ENCODE measurements around the gene TMEM140.

TMEM140 gene

DNA sequence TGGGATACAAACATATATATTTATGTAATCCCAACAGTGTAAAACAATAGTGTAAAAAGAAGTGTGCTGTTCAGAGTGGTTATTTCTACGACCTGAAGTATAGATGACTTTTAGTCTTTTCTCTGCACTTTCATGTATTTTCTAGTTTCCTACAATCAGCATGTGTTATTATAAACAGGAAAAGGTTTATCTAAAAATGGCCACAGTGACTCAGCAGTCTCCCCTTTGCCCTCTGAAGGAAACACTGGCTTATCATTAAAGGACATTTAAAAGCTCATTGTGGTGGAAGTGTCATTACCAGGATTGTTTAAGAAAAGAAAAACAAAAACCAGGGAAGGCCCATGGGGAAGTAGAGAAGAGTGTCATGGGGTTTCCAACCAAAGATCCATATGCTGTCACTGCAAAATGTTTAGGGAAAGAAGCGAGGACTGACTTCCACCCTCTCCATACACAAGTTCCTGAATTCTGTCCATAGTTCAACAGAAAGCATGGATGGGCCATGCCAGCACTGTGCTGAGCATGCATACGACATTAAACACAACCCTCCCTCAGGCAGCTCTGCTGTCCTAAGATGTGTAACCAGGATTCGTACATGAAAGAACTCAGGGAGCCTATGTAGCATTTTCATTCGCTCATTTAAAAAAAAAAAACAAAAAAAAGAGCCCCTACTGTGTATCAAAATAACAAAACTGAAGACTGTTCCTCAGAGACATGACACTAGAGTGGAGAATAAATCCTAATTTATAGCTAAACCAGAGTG, 12.4 kb downstream of the TMEM140 start:
- H3K36me3 ChIP-seq (ENCODE audit: insufficient read depth, low read length) = peaks cover 25% of the 10 kb centered on the region
- TF ChIP-seq, protein P1, sequence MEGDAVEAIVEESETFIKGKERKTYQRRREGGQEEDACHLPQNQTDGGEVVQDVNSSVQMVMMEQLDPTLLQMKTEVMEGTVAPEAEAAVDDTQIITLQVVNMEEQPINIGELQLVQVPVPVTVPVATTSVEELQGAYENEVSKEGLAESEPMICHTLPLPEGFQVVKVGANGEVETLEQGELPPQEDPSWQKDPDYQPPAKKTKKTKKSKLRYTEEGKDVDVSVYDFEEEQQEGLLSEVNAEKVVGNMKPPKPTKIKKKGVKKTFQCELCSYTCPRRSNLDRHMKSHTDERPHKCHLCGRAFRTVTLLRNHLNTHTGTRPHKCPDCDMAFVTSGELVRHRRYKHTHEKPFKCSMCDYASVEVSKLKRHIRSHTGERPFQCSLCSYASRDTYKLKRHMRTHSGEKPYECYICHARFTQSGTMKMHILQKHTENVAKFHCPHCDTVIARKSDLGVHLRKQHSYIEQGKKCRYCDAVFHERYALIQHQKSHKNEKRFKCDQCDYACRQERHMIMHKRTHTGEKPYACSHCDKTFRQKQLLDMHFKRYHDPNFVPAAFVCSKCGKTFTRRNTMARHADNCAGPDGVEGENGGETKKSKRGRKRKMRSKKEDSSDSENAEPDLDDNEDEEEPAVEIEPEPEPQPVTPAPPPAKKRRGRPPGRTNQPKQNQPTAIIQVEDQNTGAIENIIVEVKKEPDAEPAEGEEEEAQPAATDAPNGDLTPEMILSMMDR (IDR thresholded peaks at IDR 0.05; ENCODE audit: borderline replicate concordance, extremely low read depth, low read length, poor library complexity, severe bottlenecking) = no peak
- no peak for TF ChIP-seq EZH2 (IDR thresholded peaks at IDR 0.05; ENCODE audit: borderline replicate concordance, low read depth, low read length, severe bottlenecking)
- DNase-seq (no peak), ATAC-seq (ENCODE audit: insufficient read depth, low read depth) (no peak)
- H3K4me2 ChIP-seq (ENCODE audit: insufficient read depth, low read length) = no peak overlapping the region
- H3K27me3 ChIP-seq (ENCODE audit: insufficient read depth, low read length, poor library complexity) = no peaks in the 10 kb centered on the region
- peaks cover 17% of the 10 kb centered on the region for H3K4me1 ChIP-seq (ENCODE audit: insufficient read depth, low read length)
- no peak overlapping the region for H3K9ac ChIP-seq (ENCODE audit: low read depth, low read length)
- peaks cover 23% of the 10 kb centered on the region for H3K9me3 ChIP-seq (ENCODE audit: insufficient read depth, low read length, severe bottlenecking)
- H3K27ac ChIP-seq (ENCODE audit: low read length) = peak overlapping the region; percentile 37; the same call in 1 of the 2 replicates
- H2AFZ ChIP-seq (ENCODE audit: low read depth, low read length) = no peak overlapping the region
- no peaks in the 10 kb centered on the region for H3K79me2 ChIP-seq (ENCODE audit: insufficient read depth, low read length)
- no peak overlapping the region for H3K4me3 ChIP-seq (ENCODE audit: low read depth in 1 of 2, low read length in 2 of 2)
- no peaks in the 10 kb centered on the region for H4K20me1 ChIP-seq (ENCODE audit: insufficient read depth, low read length)

DNA sequence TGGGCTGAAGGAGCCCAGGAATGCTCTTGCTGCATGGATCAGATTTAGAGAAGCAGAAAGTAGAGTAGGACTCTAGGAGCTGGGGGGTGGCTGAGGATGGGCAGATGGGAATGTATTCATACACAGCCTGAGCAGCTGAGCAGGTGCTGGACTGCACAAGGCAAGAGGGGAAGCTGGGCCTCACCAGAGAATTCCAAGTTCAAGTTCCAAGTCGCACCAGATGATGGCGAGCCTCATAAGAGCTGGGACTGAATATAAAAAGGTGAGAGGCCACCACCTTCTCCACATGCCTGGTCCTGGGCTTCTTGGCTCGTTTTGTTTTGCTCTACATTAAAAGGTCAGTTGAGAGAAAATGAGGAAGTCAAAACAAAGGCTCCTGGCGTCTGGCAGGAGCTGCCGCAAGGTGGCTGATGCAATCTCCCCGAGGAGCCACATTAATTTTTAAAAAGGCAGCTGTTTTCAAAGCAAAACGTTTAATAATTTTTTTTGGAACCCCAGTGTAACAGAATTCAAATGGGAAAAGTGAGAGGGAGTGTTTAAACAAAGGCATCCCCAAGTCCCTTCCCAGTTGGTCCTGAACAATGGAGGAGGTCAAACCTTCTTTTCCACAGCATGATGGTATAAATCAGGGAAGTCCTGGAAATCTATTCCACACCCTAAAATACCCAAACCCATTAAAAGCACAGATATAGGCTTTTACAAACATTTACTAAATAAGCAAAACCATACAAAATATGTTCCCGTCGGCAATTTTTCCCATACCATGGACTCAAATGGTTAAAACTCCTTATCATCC, 13.2 kb downstream of the TMEM140 start:
- Histone ChIP-seq H3K4me3 (ENCODE audit: low read depth in 1 of 2, low read length in 2 of 2) (no peak overlapping the region), H3K9ac (ENCODE audit: low read depth, low read length) (no peak overlapping the region), H3K27ac (ENCODE audit: low read length) (no peak overlapping the region), H4K20me1 (ENCODE audit: insufficient read depth, low read length) (no peaks in the 10 kb centered on the region; the same call in 1 of the 2 replicates), H2AFZ (ENCODE audit: low read depth, low read length) (no peak overlapping the region), H3K9me3 (ENCODE audit: insufficient read depth, low read length, severe bottlenecking) (peaks cover 16% of the 10 kb centered on the region), H3K36me3 (ENCODE audit: insufficient read depth, low read length) (peaks cover 33% of the 10 kb centered on the region), H3K4me1 (ENCODE audit: insufficient read depth, low read length) (peaks cover 17% of the 10 kb centered on the region), H3K4me2 (ENCODE audit: insufficient read depth, low read length) (no peak overlapping the region), H3K79me2 (ENCODE audit: insufficient read depth, low read length) (no peaks in the 10 kb centered on the region), H3K27me3 (ENCODE audit: insufficient read depth, low read length, poor library complexity) (no peaks in the 10 kb centered on the region)
- no peak for DNase-seq
- no peak for ATAC-seq (ENCODE audit: insufficient read depth, low read depth)
- TF ChIP-seq, protein P1 (IDR thresholded peaks at IDR 0.05; ENCODE audit: borderline replicate concordance, extremely low read depth, low read length, poor library complexity, severe bottlenecking) = no peak
- TF ChIP-seq EZH2 (IDR thresholded peaks at IDR 0.05; ENCODE audit: borderline replicate concordance, low read depth, low read length, severe bottlenecking) = no peak

DNA sequence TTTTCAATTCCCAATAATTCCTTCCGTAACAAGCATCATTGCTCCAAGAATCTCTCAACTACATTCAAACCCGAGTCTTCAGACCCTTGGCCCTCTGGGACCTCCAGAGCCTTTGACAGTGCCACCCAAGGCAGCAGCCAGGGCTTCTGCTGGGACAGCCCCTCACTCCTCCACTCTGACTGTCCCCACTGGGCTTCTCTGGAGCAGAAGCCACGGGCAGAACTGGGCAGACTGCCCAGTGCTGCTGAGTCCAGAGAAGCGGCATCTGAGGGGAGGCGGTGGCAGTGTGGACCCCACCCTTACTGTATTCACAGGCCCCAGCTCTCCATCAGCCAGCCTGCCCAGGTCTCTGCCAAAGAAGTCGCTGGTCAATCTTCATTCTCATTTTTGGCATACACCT, 13.8 kb downstream of the TMEM140 start:
- Histone ChIP-seq H3K4me3 (ENCODE audit: low read depth in 1 of 2, low read length in 2 of 2) (no peak overlapping the region), H3K27ac (ENCODE audit: low read length) (no peak overlapping the region), H3K36me3 (ENCODE audit: insufficient read depth, low read length) (peaks cover 39% of the 10 kb centered on the region), H3K9me3 (ENCODE audit: insufficient read depth, low read length, severe bottlenecking) (peaks cover 11% of the 10 kb centered on the region), H3K4me1 (ENCODE audit: insufficient read depth, low read length) (peaks cover 17% of the 10 kb centered on the region), H3K79me2 (ENCODE audit: insufficient read depth, low read length) (no peaks in the 10 kb centered on the region), H3K9ac (ENCODE audit: low read depth, low read length) (no peak overlapping the region), H2AFZ (ENCODE audit: low read depth, low read length) (no peak overlapping the region), H3K27me3 (ENCODE audit: insufficient read depth, low read length, poor library complexity) (no peaks in the 10 kb centered on the region), H4K20me1 (ENCODE audit: insufficient read depth, low read length) (no peaks in the 10 kb centered on the region; the same call in 1 of the 2 replicates), H3K4me2 (ENCODE audit: insufficient read depth, low read length) (no peak overlapping the region)
- ATAC-seq (ENCODE audit: insufficient read depth, low read depth) (no peak; the same call in 2 of the 3 replicates), DNase-seq (no peak)
- TF ChIP-seq EZH2 (IDR thresholded peaks at IDR 0.05; ENCODE audit: borderline replicate concordance, low read depth, low read length, severe bottlenecking) = no peak
- TF ChIP-seq, protein P1 (IDR thresholded peaks at IDR 0.05; ENCODE audit: borderline replicate concordance, extremely low read depth, low read length, poor library complexity, severe bottlenecking) = no peak
